ENCODE measurements around the gene TFDP1.

Gene TFDP1

GRCh38 chr13:113653264-113654174 lies 69.0 kb downstream of the TFDP1 start:
- DNase-seq, result no peak

GRCh38 chr13:113654175-113654560 lies 69.6 kb downstream of the TFDP1 start:
- DNase-seq, result no peak

- DNase-seq, result no peak
Measured at GRCh38 chr13:113654591-113655345, 70.2 kb downstream of the TFDP1 start.

GRCh38 chr13:113655346-113656002 lies 70.9 kb downstream of the TFDP1 start:
- no peak for DNase-seq

GRCh38 chr13:113656003-113656588 lies 71.5 kb downstream of the TFDP1 start:
- DNase-seq, result no peak

GRCh38 chr13:113656831-113657671 lies 72.5 kb downstream of the TFDP1 start:
- DNase-seq, result no peak

DNA sequence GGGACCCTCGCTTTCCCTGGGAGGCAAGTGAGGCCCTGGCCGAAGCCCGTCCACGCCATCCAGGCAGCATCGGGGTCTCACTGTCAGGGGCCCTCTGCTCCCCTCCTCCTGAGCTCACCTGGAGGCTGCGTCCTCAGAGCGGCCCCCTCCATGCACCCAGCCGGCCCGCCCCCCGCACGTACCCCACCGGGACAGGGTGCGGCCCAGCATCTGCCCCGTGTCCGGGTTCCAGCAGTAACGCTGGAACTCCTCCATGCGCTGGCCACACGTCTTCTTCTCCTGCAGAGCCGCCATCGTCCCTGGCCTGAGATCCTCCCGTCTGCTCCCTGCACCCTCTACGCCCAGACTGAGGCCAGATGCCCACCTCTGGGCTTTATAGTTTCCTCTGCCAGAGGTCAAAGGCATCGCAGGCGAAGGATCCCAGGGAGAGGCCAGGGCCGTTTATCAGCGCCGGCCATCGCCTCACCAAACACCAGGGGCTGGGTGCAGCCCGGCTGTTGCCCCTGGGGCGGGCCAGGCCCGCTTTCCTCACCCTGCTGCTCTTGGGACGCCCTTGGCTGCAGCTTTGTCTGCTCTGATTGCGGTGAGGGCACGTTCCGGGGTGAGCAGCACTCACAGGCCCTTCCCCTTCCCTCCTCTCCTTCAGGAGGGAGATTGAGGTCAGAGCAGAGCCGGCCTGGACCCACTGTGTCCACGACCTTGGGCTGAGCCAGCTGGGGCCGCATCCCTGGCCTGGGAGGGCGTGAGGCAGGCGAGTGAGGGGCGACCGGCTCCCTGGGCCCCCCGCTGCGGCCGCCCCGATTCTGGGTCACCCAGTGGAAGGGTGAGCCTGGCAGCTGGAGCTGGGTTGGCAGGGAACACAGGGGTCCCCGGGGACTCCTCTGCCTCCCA lies 73.5 kb downstream of the TFDP1 start, which contains the start of gene ATP4B:
ATP4B (minus strand) TSS at position 348 of the 891 bp plus-strand sequence; CDS start at position 294, 54 bp downstream.
- DNase-seq, result no peak

DNA sequence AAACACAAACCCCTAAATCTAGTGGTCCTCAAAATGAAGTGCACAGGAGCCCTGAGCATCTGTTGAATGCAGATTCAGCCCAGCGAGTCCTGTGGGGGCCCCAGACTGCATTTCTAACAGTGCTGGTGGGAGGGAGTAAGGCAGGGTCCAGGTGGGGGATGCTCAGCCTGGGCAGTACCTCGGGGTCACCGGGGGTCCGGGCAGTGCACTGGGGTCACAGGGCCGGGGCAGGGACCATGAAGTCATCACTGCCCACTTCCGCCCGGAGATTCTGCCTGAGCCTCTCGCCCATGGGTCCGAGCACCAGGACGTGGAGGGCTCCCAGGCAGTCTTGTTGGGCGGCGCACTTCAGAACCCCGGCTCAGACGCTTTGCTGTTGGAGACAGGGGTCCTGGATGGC lies 74.3 kb downstream of the TFDP1 start:
- DNase-seq, result no peak

- DNase-seq, result no peak
Measured at GRCh38 chr13:113659337-113659736, 74.8 kb downstream of the TFDP1 start.

GRCh38 chr13:113660066-113660465 lies 75.5 kb downstream of the TFDP1 start:
- DNase-seq, result no peak

GRCh38 chr13:113661509-113661908 lies 77.0 kb downstream of the TFDP1 start:
- DNase-seq, result no peak

DNA sequence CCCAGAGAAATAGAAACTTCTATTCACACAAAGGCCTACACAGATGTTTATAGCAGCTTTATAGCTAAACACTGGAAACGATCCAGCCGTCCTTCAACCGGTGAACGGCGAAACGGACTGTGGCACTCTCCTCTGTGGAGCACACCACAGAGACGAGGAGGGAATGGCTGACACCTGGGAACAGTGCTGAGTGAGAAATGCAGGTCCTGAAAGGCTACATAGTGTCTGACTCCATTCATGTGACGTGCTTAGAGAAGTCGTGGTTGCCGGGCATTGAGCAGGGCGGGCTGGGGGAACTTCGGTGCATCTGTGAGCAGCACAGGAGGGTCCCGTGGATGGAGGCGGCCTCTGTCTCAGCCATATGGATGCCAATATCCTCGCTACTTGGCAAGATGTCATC lies 79.4 kb downstream of the TFDP1 start:
- DNase-seq, result no peak

GRCh38 chr13:113664751-113665596 lies 80.4 kb downstream of the TFDP1 start:
- DNase-seq, result no peak

- no peak for DNase-seq
Measured at GRCh38 chr13:113665597-113666328, 81.2 kb downstream of the TFDP1 start.

GRCh38 chr13:113666329-113666670 lies 81.7 kb downstream of the TFDP1 start:
- no peak for DNase-seq

GRCh38 chr13:113666951-113667701 lies 82.6 kb downstream of the TFDP1 start, which contains the start of gene GRK1:
Gene GRK1, plus strand, starts transcription at chr13:113667219. Its CDS starts 168 bp downstream, at chr13:113667387.
- DNase-seq, result no peak

GRCh38 chr13:113667771-113668490 lies 83.4 kb downstream of the TFDP1 start:
- DNase-seq, result no peak

DNA sequence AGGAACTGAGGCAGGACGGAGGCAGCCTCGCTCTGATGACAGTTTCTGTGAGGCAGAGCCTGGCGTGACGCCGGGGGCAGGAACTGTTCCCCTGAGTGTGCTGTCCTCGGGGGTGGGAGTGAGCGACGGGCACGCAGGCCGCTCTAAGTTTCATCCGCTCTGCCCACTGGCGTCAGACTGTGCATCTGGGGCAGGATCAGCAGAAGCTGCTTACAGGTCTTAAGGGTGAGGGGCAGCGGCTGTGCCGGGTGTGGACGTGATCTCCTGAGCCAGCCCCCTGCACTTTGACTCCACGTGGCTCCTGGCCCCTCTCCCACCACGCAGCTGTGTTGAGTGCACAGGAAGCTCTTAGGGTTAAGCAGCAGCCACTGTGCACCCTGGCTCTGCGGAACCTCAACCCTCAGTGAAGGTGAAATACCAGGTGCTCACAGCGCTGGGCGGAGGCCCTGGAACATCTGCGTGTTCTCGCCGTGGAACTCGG lies 84.0 kb downstream of the TFDP1 start:
- DNase-seq, result no peak
